Ramos (cell line): Measurements from ENCODE around the gene CD93.

Source experiments
- in situ Hi-C: fragments of 300-500 bp; cut with MboI; formaldehyde crosslinking; loops from one replicate; pipeline ENCODE4 v1.14.3; 2022; ENCODE audit warnings: low sequenced_read_pairs; ENCODE audit not compliant: unreplicated experiment

CD93 gene

GRCh38 chr20:23101696-23102406, 15.7 kb upstream of the CD93 start:
- in situ Hi-C loops = no loop called here

- in situ Hi-C loops = no loop called here
Measured at GRCh38 chr20:23100720-23101107, 14.6 kb upstream of the CD93 start.

- in situ Hi-C loops = no loop called here
Measured at GRCh38 chr20:23099791-23100719, 13.9 kb upstream of the CD93 start.

GRCh38 chr20:23097636-23098580, 11.8 kb upstream of the CD93 start:
- in situ Hi-C loops = no loop called here

- in situ Hi-C loops = no loop called here
Measured at GRCh38 chr20:23096986-23097520, 10.9 kb upstream of the CD93 start.

GRCh38 chr20:23096097-23096496, 10.0 kb upstream of the CD93 start:
- in situ Hi-C loops = no loop called here

GRCh38 chr20:23095499-23095898, 9.4 kb upstream of the CD93 start:
- in situ Hi-C loops = no loop called here

- in situ Hi-C loops = no loop called here
Measured at GRCh38 chr20:23094927-23095326, 8.8 kb upstream of the CD93 start.

- in situ Hi-C loops = no loop called here
Measured at GRCh38 chr20:23094213-23094896, 8.2 kb upstream of the CD93 start.

GRCh38 chr20:23093613-23094012, 7.5 kb upstream of the CD93 start:
- in situ Hi-C loops = no loop called here

- in situ Hi-C loops = no loop called here
Measured at GRCh38 chr20:23092861-23093495, 6.9 kb upstream of the CD93 start.

GRCh38 chr20:23092384-23092756, 6.2 kb upstream of the CD93 start:
- in situ Hi-C loops = no loop called here

GRCh38 chr20:23091721-23092383, 5.7 kb upstream of the CD93 start:
- in situ Hi-C loops = no loop called here

- in situ Hi-C loops = no loop called here
Measured at GRCh38 chr20:23090878-23091277, 4.8 kb upstream of the CD93 start.

GRCh38 chr20:23090147-23090546, 4.0 kb upstream of the CD93 start:
- in situ Hi-C loops = no loop called here

- in situ Hi-C loops = no loop called here
Measured at GRCh38 chr20:23088866-23089265, 2.7 kb upstream of the CD93 start.

GRCh38 chr20:23087587-23088251, 1.6 kb upstream of the CD93 start:
- in situ Hi-C loops = no loop called here

- in situ Hi-C loops = no loop called here
Measured at GRCh38 chr20:23086931-23087411, 847 bp upstream of the CD93 start.
